GM23338 (cell line): ENCODE results near the gene DLST. TPM values are rescaled to one million over a fixed set of nuclear protein-coding genes. Genes with fewer than 3 reads are reported as not detected.

ENCODE experiments used
- ATAC-seq: fragments of 200-7000 bp; cut with Tn5 transposase; 3 replicates; pipeline ENCODE4 v1.9.1; 2020
- DNase-seq: peaks from one replicate; pipeline ENCODE4 v3.0.0-alpha.2; 2015; ENCODE audit warnings: low spot score
- H2AFZ ChIP-seq: fragments of 200-600 bp; sonication (generic); 2 replicates; pipeline ENCODE4 v1.8.0; 2016; ENCODE audit warnings: antibody characterized with exemption, mild to moderate bottlenecking, moderate library complexity
- H3F3A ChIP-seq: fragments of 200-600 bp; sonication (generic); replicated peaks from 2 replicates; pipeline ENCODE4 v1.8.0; 2017; ENCODE audit warnings: antibody characterized with exemption, mixed run types, low read depth
- H3K27ac ChIP-seq: fragments of 200-600 bp; sonication (generic); 2 replicates; pipeline ENCODE4 v1.6.1; 2016; ENCODE audit warnings: low read depth
- H3K27me3 ChIP-seq: fragments of 200-600 bp; sonication (generic); 2 replicates; pipeline ENCODE4 v1.8.0; 2016; ENCODE audit warnings: mild to moderate bottlenecking, mixed run types, moderate library complexity; ENCODE audit not compliant: insufficient read depth
- H3K36me3 ChIP-seq: fragments of 200-600 bp; sonication (generic); 2 replicates; pipeline ENCODE4 v1.8.0; 2016; ENCODE audit warnings: mild to moderate bottlenecking; ENCODE audit not compliant: insufficient read depth
- H3K4me1 ChIP-seq: fragments of 200-600 bp; sonication (generic); 2 replicates; pipeline ENCODE4 v1.8.0; 2016; ENCODE audit warnings: mild to moderate bottlenecking, moderate library complexity; ENCODE audit not compliant: insufficient read depth
- H3K4me2 ChIP-seq: fragments of 200-600 bp; sonication (generic); 2 replicates; pipeline ENCODE4 v1.7.1; 2017; ENCODE audit warnings: mixed run types
- H3K4me3 ChIP-seq: fragments of 200-600 bp; sonication (generic); 2 replicates; pipeline ENCODE4 v1.6.1; 2016; ENCODE audit warnings: mixed run types
- H3K79me2 ChIP-seq: fragments of 200-600 bp; sonication (generic); replicated peaks from 2 replicates; pipeline ENCODE4 v1.8.0; 2017; ENCODE audit warnings: mild to moderate bottlenecking; ENCODE audit not compliant: insufficient read depth
- H3K9me2 ChIP-seq: fragments of 200-600 bp; sonication (generic); 2 replicates; pipeline ENCODE4 v1.8.0; 2017; ENCODE audit not compliant: insufficient read depth
- H4K20me1 ChIP-seq: fragments of 200-600 bp; sonication (generic); replicated peaks from 2 replicates; pipeline ENCODE4 v1.8.0; 2017; ENCODE audit warnings: mild to moderate bottlenecking; ENCODE audit not compliant: insufficient read depth
- H3K27ac Mint-ChIP-seq: 2 replicates; pipeline ENCODE4 v1.8.0; 2020; ENCODE audit warnings: inconsistent platforms, mild to moderate bottlenecking, moderate library complexity, mixed read lengths
- H3K27me3 Mint-ChIP-seq: 3 replicates; pipeline ENCODE4 v1.8.0; 2022; ENCODE audit warnings: low read depth, mild to moderate bottlenecking, moderate library complexity, mixed read lengths, inconsistent platforms; ENCODE audit not compliant: insufficient read depth, poor library complexity
- H3K36me3 Mint-ChIP-seq: 3 replicates; pipeline ENCODE4 v1.8.0; 2021; ENCODE audit warnings: low read depth, mild to moderate bottlenecking, inconsistent platforms, moderate library complexity, mixed read lengths
- H3K4me1 Mint-ChIP-seq: 3 replicates; pipeline ENCODE4 v1.8.0; 2020; ENCODE audit warnings: mild to moderate bottlenecking, inconsistent platforms, mixed read lengths
- H3K4me3 Mint-ChIP-seq: 3 replicates; pipeline ENCODE4 v1.8.0; 2021; ENCODE audit warnings: moderate library complexity, mild to moderate bottlenecking, inconsistent platforms, mixed read lengths
- H3K9me3 Mint-ChIP-seq: 3 replicates; pipeline ENCODE4 v1.8.0; 2020; ENCODE audit warnings: moderate library complexity, mild to moderate bottlenecking, inconsistent platforms, mixed read lengths
- CREB1 ChIP-seq: fragments of 250-450 bp; sonication (Bioruptor Pico); IDR thresholded peaks from 2 replicates; pipeline ENCODE4 v1.5.0; 2020; ENCODE audit warnings: low read depth, mild to moderate bottlenecking, moderate library complexity
- CTCF ChIP-seq, 2 experiments: fragments of 200-600 bp in 1 of 2; sonication (generic) in 1 of 2; conservative IDR thresholded peaks; 2 replicates each; pipeline versions ENCODE4 v1.5.1 to v1.6.1; 2016 to 2017; ENCODE audit warnings: antibody characterized with exemption in 2 of 2, low read depth in 2 of 2, mild to moderate bottlenecking in 2 of 2, moderate library complexity in 1 of 2
- EZH2phosphoT487 ChIP-seq: fragments of 200-600 bp; sonication (generic); IDR thresholded peaks from one replicate; pipeline ENCODE4 v1.8.1; 2018; ENCODE audit warnings: antibody characterized with exemption; ENCODE audit not compliant: unreplicated experiment
- JUNB ChIP-seq: IDR thresholded peaks from one replicate; pipeline ENCODE4 v1.6.1; 2016; ENCODE audit warnings: antibody characterized with exemption; ENCODE audit not compliant: unreplicated experiment
- POLR2AphosphoS5 ChIP-seq: IDR thresholded peaks from 2 replicates; pipeline ENCODE4 v1.6.1; 2016; ENCODE audit warnings: antibody characterized with exemption, low read depth
- ZNF331 ChIP-seq: fragments of 250-450 bp; sonication (Bioruptor Pico); IDR thresholded peaks from 2 replicates; pipeline ENCODE4 v1.5.0; 2020; ENCODE audit warnings: low read depth, mild to moderate bottlenecking, moderate library complexity
- polyA plus RNA-seq: library from polyadenylated mRNA; unstranded; fragments of >200 nt; fragmentation: Nextera tagmentation; extraction: Ambion mirVana; gene quantifications from 2 replicates; pipeline ENCODE4 v1.2.1, GENCODE V29; 2016
- total RNA-seq: library from RNA; depleted of rRNA; stranded (reverse); fragments of >200 nt; shearing (Covaris generic); gene quantifications from 2 replicates; pipeline ENCODE4 v1.2.3, GENCODE V29; 2014
- TF ChIP-seq, protein P1 (sequence below): IDR thresholded peaks from 2 replicates; pipeline ENCODE4 v1.6.1; 2016; ENCODE audit warnings: antibody characterized with exemption
- TF ChIP-seq, protein P2 (sequence below): fragments of 250-450 bp; sonication (Bioruptor Pico); IDR thresholded peaks from 2 replicates; pipeline ENCODE4 v1.5.0; 2020; ENCODE audit warnings: mild to moderate bottlenecking, moderate library complexity

Gene DLST
- total and polyA plus RNA-seq, 2 experiments from 2014 or later = 11.2 to 106 TPM

DNA sequence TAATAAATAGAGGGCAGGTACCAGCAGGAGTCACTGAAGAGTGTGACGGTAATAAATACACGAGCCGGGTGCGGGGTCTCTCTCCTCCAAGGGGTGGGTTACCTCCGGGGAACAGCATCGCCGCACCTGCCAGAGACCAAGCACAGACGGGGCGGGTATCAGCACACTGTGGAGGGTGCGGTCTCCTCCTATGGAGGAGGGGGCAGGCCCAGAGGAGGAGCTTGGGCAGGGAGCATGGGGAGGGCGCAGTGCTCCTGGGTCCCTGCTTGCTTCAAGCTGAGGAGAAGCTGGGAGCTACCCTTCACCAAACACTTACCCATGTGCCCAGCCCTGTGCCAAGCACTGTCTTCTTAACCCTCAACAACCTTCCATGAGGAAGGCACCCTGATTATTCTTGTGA, 60.9 kb downstream of the DLST start (continued):
- no peak for TF ChIP-seq POLR2AphosphoS5
- no peak for TF ChIP-seq CREB1 (CRISPR knock-in tag)
- no peak for TF ChIP-seq EZH2phosphoT487
- no peak for TF ChIP-seq ZNF331 (CRISPR knock-in tag)
- TF ChIP-seq, protein P1, sequence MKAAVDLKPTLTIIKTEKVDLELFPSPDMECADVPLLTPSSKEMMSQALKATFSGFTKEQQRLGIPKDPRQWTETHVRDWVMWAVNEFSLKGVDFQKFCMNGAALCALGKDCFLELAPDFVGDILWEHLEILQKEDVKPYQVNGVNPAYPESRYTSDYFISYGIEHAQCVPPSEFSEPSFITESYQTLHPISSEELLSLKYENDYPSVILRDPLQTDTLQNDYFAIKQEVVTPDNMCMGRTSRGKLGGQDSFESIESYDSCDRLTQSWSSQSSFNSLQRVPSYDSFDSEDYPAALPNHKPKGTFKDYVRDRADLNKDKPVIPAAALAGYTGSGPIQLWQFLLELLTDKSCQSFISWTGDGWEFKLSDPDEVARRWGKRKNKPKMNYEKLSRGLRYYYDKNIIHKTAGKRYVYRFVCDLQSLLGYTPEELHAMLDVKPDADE = no peak
- TF ChIP-seq JUNB = no peak

DNA sequence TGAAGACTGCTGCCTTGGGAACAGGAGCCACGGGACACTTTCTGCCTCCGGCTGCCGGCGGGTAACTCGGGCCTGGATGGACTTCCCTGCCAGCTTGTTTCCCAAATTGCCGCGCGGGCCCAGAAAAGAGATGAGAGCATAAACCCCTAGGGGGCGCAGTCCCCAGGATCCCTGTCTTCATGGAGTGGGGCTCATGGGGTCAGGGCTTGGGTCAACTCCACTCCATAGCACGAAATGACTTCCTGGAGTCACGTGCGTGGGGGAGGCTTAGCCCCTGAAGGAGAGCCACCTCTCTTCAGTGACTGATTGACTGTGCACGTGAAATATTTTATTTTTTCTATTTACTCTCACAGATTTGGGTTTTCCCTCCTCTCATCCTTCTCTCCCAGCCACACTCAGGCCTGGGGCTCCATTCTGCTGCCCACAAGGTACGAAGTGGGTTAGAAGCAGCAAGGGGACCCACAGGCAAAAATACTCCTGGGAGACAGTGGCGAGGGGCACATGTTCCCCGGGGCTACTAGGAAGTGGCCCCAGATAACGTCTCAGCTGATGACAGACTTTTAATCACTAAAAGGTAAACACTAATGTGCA, 63.6 kb downstream of the DLST start:
- no peaks in the 10 kb centered on the region for H3K27me3 ChIP-seq
- Mint-ChIP-seq H3K27me3 (peaks cover 18% of the 10 kb centered on the region), H3K27ac (no peak overlapping the region)

More for the DNA sequence above, 63.6 kb downstream of the DLST start:
- Mint-ChIP-seq H3K9me3 (no peaks in the 10 kb centered on the region; the same call in 2 of the 3 replicates), H3K36me3 (no peaks in the 10 kb centered on the region; the same call in 2 of the 3 replicates), H3K4me1 (peaks cover 7% of the 10 kb centered on the region; the same call in 2 of the 3 replicates), H3K4me3 (no peak overlapping the region)
- Histone ChIP-seq H3K9me2 (no peaks in the 10 kb centered on the region), H3K4me3 (no peak overlapping the region), H3K4me1 (peaks cover 4% of the 10 kb centered on the region; the same call in 1 of the 2 replicates), H3F3A (0 out of 2 replicates have a peak, but pooled peaks cover 5% of the 10 kb centered on the region), H3K4me2 (peak overlapping the region; percentile 10; the same call in 1 of the 2 replicates), H3K36me3 (no peaks in the 10 kb centered on the region), H3K79me2 (no peaks in the 10 kb centered on the region), H3K27ac (0 out of 2 replicates have a peak overlapping the region, but pooled peaks have one; percentile 32), H4K20me1 (no peaks in the 10 kb centered on the region), H2AFZ (peak overlapping the region; percentile 78)
- peak; percentile 92 for DNase-seq
- TF ChIP-seq CTCF (conservative IDR thresholded peaks at IDR 0.05; ENCODE audit: low read depth in 2 of 2) = peak; percentile 82 to 83
- TF ChIP-seq, protein P2, sequence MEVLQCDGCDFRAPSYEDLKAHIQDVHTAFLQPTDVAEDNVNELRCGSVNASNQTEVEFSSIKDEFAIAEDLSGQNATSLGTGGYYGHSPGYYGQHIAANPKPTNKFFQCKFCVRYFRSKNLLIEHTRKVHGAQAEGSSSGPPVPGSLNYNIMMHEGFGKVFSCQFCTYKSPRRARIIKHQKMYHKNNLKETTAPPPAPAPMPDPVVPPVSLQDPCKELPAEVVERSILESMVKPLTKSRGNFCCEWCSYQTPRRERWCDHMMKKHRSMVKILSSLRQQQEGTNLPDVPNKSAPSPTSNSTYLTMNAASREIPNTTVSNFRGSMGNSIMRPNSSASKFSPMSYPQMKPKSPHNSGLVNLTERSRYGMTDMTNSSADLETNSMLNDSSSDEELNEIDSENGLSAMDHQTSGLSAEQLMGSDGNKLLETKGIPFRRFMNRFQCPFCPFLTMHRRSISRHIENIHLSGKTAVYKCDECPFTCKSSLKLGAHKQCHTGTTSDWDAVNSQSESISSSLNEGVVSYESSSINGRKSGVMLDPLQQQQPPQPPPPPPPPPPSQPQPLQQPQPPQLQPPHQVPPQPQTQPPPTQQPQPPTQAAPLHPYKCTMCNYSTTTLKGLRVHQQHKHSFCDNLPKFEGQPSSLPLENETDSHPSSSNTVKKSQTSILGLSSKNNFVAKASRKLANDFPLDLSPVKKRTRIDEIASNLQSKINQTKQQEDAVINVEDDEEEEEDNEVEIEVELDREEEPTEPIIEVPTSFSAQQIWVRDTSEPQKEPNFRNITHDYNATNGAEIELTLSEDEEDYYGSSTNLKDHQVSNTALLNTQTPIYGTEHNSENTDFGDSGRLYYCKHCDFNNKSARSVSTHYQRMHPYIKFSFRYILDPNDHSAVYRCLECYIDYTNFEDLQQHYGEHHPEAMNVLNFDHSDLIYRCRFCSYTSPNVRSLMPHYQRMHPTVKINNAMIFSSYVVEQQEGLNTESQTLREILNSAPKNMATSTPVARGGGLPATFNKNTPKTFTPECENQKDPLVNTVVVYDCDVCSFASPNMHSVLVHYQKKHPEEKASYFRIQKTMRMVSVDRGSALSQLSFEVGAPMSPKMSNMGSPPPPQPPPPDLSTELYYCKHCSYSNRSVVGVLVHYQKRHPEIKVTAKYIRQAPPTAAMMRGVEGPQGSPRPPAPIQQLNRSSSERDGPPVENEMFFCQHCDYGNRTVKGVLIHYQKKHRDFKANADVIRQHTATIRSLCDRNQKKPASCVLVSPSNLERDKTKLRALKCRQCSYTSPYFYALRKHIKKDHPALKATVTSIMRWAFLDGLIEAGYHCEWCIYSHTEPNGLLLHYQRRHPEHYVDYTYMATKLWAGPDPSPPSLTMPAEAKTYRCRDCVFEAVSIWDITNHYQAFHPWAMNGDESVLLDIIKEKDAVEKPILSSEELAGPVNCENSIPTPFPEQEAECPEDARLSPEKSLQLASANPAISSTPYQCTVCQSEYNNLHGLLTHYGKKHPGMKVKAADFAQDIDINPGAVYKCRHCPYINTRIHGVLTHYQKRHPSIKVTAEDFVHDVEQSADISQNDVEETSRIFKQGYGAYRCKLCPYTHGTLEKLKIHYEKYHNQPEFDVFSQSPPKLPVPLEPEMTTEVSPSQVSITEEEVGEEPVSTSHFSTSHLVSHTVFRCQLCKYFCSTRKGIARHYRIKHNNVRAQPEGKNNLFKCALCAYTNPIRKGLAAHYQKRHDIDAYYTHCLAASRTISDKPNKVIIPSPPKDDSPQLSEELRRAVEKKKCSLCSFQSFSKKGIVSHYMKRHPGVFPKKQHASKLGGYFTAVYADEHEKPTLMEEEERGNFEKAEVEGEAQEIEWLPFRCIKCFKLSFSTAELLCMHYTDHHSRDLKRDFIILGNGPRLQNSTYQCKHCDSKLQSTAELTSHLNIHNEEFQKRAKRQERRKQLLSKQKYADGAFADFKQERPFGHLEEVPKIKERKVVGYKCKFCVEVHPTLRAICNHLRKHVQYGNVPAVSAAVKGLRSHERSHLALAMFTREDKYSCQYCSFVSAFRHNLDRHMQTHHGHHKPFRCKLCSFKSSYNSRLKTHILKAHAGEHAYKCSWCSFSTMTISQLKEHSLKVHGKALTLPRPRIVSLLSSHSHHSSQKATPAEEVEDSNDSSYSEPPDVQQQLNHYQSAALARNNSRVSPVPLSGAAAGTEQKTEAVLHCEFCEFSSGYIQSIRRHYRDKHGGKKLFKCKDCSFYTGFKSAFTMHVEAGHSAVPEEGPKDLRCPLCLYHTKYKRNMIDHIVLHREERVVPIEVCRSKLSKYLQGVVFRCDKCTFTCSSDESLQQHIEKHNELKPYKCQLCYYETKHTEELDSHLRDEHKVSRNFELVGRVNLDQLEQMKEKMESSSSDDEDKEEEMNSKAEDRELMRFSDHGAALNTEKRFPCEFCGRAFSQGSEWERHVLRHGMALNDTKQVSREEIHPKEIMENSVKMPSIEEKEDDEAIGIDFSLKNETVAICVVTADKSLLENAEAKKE (CRISPR knock-in tag) = no peak
- peak; percentile 73 for ATAC-seq
